HG02623 (cell line): ENCODE measurements around the gene ECT2L.

Experiments used
- ATAC-seq: cut with Tn5 transposase; IDR thresholded peaks from one replicate; pipeline ENCODE4 v1.9.1; 2021; ENCODE audit warnings: moderate library complexity; ENCODE audit not compliant: unreplicated experiment

The ECT2L gene

DNA sequence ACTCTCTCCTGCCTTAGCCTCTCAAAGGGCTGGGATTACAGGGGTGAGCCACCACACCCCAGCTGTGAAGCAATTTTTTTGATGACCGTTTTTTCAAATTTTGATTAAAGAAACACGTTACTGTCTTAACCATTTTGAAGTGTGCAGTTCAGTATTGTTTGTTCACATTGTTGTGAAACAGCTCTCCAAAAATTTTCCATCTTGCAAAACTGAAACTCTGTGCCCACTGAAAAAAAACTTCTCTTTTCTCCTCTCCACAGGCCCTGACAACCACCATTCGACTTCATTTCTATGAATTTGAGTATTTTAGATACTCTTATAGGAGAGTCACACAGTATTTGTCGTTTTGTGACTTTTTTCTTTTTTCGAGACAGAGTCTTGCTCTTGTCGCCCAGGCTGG lies 53.9 kb downstream of the ECT2L start:
- ATAC-seq: no peak

- no peak for ATAC-seq
These were observed 60.8 kb downstream of the ECT2L start for GRCh38 chr6:138856654-138857053.

- no peak for ATAC-seq
These were observed 61.9 kb downstream of the ECT2L start for GRCh38 chr6:138857775-138858174.

DNA sequence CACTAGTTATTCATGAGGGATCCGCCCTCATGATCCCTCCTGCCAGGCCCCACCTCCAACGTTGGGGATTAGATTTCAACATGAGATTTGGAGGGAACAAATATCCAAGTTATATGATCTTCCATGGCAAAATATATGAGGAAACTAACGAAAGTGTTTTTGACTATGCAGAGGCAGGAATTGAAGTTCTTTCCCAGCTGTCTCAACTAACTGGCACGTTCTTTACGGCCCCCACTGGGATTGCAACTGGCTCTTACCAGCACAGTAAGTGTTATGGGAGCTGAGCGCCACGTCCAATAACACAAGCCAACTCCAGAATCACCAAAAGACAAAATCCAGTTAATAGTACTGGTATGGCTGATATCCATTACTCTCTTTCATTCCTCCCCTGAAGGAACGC lies 66.6 kb downstream of the ECT2L start:
- no peak for ATAC-seq

DNA sequence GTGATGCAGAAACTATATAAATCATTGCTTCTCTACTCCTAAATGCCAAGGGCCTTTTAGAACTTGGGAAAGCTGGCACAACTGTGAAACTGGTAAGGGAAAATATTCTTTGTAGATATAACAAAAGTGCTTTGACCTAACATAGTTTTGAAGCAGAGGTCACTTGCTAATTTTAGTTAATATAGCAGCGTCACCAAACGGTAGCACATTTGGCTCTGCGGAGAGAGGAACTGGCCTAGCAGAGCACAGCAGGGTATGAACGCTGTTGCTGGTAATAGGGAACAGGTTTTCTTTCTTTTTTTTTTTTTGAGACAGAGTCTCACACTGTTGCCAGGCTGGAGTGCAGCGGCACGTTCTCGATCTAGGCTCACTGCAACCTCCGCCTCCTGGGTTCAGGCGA lies 67.4 kb downstream of the ECT2L start:
- ATAC-seq: no peak

DNA sequence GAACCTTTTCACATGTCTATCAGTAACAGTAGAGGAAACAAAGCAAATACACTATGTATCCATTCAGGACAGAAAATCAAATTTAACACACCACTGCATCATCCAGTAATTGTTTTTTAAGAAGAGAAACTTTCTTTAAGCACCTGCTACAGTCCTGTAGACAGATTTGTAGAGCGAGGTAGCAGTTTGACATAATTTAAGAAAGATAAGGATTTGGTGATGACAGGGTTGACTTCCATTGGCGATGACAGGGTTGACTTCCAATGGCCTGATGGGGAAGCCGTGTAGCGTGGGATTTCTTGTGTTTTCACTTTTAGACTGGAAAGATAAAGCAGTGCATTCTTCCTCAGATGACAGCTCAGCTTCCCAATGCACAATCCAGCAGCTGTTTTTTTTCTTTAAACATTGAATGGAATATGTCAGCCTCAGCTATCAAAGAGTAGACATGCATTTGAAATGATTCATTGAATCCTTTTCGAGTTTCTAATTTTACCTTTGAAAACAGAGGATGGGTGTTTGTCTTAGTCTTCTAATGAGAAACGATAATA lies 68.5 kb downstream of the ECT2L start:
- no peak for ATAC-seq

- ATAC-seq: no peak
These were observed 69.7 kb downstream of the ECT2L start for GRCh38 chr6:138865480-138866109.

DNA sequence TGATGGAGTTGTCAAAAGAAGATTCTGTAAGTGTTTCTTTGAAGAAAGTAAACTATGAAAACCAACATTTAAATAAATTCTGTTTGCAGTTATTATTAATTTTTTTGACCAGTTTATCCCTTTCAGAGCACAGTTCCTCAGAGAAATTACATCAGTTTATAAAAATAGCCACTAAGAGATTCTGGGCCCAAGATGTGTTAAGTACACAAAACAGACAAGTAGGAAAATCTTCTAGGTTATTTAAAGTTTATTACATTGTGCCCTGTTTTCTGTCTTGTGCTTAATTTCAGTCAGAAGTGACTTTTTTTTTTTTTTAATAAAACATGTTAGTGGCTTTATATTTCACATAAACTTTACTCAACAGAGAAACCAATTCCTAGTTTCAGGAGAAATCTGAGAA lies 72.3 kb downstream of the ECT2L start:
- no peak for ATAC-seq

DNA sequence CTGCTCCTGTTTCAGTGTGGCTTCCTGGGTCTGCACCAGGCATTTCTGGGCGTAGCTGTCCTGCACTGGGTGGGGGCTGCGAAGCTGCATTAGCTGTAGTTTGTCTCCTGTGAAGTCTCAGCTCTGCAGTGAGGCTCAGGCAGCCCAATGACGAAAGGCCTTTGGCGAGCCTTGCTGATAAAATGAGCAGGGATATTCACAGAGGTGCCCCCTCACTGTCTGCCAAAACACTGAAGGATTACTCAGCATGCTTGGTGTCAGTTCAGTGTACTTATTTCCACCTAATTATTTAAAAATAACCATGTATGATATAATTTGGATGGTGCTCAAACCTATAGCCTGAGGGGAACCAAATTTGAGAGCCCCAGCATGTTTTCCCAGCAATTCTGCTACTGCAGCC lies 73.5 kb downstream of the ECT2L start:
- no peak for ATAC-seq

DNA sequence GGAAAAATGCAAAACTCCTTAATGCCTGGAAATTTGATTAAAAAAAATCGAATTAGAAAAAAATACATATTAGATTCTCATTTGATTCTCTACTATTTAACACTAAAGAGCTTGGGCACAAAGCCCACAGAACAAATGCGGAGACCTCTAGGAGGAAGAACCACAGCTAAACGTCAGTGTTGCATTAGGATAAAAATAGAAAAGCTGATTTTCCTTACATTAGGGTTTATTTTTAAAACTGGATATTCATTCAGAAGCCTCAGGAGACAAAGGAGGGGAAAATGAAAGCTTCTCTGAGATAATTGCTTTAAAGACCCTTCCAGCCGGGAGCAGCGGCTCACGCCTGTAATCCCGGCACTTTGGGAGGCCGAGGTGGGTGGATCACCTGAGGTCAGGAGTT lies 77.3 kb downstream of the ECT2L start:
- ATAC-seq: no peak

- ATAC-seq: peak; percentile 68
These were observed 86.6 kb downstream of the ECT2L start for GRCh38 chr6:138882369-138883017.

GRCh38 chr6:138885156-138885819 lies 89.4 kb downstream of the ECT2L start:
- no peak for ATAC-seq

- no peak for ATAC-seq
These were observed 95.5 kb downstream of the ECT2L start for GRCh38 chr6:138891255-138891986.

GRCh38 chr6:138896104-138896756 lies 100.3 kb downstream of the ECT2L start:
- ATAC-seq: no peak

DNA sequence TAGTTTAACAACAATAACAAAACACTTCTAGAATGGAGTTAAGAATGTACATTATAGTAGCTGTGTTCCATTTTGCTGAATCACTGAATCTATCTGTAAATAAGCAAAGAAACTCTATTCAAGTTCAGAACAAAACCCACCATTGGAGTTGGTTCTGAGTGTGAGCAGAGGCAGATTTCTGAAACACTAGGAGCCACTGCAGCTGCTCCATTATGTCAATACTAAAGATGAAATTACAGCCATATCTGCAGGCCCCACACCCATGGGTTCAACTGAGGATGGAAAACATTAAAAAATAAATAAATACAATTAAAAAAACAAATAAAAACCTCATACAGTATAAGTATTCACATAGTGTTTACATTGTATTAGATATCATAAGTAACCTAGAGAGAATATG lies 101.1 kb downstream of the ECT2L start:
- ATAC-seq: no peak

DNA sequence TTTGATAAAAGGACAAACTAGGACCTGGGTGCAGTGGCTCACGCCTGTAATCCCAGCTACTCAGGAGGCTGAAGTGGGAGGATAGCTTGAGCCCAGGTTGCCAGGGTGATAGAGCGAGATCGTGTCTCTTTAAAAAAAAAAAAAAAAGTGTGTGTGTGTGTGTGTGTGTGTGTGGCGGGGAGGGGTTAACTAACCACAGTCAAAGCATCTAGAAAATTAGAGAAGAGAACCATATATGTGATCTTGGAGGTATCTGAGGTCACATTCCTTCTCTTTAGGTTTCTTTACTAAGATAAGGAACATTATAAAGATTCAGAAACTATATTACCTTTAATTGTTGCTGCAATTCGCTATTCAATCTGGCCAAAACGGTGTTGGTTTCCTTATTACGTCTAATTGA lies 111.3 kb downstream of the ECT2L start:
- no peak for ATAC-seq

DNA sequence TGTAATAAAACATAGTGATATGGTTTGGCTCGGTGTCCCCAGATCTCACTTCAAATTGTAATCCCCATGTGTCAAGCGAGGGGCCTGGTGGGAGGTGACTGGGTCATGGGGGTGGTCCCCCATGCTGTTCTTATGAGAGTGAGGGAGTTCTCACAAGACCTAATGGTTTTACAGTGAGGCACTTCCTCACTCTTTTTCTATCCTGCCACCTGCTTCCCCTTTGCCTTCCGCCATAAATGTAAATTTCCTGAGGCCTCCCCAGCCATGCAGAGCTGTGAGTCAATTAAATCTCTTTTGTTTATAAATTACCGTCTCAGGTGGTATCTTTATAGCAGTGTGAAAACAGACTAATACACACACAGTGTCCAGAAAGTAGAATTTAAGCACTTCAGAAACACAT lies 113.6 kb downstream of the ECT2L start:
- no peak for ATAC-seq

DNA sequence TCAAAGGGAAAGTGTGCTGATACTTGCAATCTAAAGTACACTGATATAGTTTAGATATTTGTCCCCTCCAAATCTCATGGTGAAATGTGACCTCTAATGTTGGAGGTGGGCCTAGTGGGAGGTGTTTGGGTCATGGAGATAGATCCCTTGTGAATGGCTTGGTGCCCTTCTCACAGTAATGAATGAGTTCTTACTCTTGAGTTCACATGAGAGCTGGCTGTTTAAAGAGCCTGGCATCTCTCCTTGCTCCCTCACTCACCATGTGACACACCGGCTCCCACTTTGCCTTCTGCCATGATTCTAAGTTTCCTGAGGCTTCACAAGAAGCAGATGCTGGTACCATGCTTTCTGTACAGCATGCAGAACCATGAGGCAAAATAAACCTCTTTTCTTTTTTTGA lies 114.1 kb downstream of the ECT2L start:
- ATAC-seq: no peak

DNA sequence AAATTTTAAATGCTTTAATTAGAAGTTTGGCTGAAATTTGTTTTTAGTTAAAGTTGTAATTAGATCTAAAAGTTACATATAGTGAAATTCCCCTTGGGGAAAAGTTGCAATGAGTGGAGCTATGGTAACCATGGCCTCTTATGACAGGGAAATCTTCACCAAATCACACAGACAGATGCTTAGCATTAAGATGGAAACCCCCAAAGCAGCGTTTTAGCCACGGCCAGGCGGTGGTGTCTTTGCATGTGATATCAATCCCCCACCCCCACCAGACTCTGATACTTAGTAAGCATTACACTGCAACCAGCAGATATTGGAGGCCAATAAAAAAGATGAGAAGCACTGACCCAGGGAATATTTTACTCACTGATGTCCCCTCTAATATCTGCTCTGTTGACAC lies 116.4 kb downstream of the ECT2L start:
- no peak for ATAC-seq

- ATAC-seq: no peak
These were observed 118.8 kb downstream of the ECT2L start for GRCh38 chr6:138914701-138915100.

DNA sequence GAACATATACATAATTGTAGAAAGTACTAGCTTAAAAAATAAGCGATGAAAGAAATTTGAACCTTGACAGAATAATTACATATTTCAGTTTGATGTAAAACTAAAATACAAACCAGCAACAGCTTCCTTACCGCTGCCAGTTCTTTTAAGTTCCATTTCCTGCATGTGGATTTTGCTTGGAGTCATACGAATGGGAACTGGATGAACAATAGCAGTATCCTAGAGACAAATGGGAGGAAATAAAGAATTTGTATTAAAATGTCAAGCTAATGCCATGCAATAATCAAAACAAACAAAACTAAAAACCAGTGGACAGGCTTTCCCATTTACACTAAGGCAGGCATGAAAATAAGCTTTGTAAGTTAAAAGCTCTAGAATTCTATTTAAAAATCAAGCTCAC lies 125.0 kb downstream of the ECT2L start:
- ATAC-seq: no peak
